Heart left ventricle (tissue), 16 donors: ENCODE measurements around the gene ZNF783. TPM values are rescaled to one million over a fixed set of nuclear protein-coding genes. Genes with fewer than 3 reads are reported as not detected.
"Not testable (repeated sequence)": the region's sequence is repeated elsewhere in the genome, so short reads cannot be mapped to it uniquely, and the experiment has no call there.

Source experiments
- ATAC-seq, 4 donors: fragments of 200-7000 bp; cut with Tn5 transposase; one replicate each; pipeline ENCODE4 v1.9.1; 2020 to 2022; ENCODE audit warnings: moderate library complexity in 4 of 4, mild to moderate bottlenecking in 3 of 4, moderate number of reproducible peaks in 1 of 4
- DNase-seq, 5 donors: peaks; one replicate each; pipeline ENCODE4 v3.0.0-alpha.2; 2020
- H3K27ac ChIP-seq, 12 donors: fragments of 200-600 bp; sonication (generic) in 4 of 12; one replicate each; pipeline versions ENCODE4 v1.5.0 to v1.8.0; 2016 to 2022; ENCODE audit warnings: mild to moderate bottlenecking in 2 of 12
- H3K27me3 ChIP-seq, 9 donors: fragments of 200-600 bp; sonication (generic) in 2 of 9; one replicate each; pipeline versions ENCODE4 v1.5.1 to v1.8.0; 2016 to 2022; ENCODE audit warnings: mild to moderate bottlenecking in 3 of 9
- H3K36me3 ChIP-seq, 9 donors: fragments of 200-600 bp; sonication (generic) in 2 of 9; one replicate each; pipeline versions ENCODE4 v1.5.0 to v1.8.0; 2018 to 2022; ENCODE audit warnings: mild to moderate bottlenecking in 2 of 9
- H3K4me1 ChIP-seq, 12 donors: fragments of 200-600 bp; sonication (generic) in 4 of 12; one replicate each; pipeline versions ENCODE4 v1.5.0 to v1.8.0; 2016 to 2022; ENCODE audit warnings: mild to moderate bottlenecking in 3 of 12
- H3K4me3 ChIP-seq, 12 donors: fragments of 200-600 bp; sonication (generic) in 4 of 12; one replicate each; pipeline versions ENCODE4 v1.5.0 to v1.8.0; 2017 to 2022; ENCODE audit warnings: mild to moderate bottlenecking in 9 of 12, moderate library complexity in 4 of 12
- H3K9me3 ChIP-seq, 12 donors: fragments of 200-600 bp; sonication (generic) in 4 of 12; one replicate each; pipeline versions ENCODE4 v1.5.0 to v1.8.0; 2016 to 2022; ENCODE audit warnings: mild to moderate bottlenecking in 1 of 12
- POLR2A ChIP-seq, 2 donors: fragments of 450-650 bp; IDR thresholded peaks; one replicate each; pipeline ENCODE4 v1.6.1; 2017; ENCODE audit warnings: antibody characterized with exemption in 2 of 2, mild to moderate bottlenecking in 2 of 2, moderate library complexity in 2 of 2
- WGBS, 4 donors: extraction: QIAGEN DNeasy Blood & Tissue Kit in 2 of 4; methylation state at CpG; one replicate each; pipeline versions ENCODE4 v1.1.5 to v1.1.7; 2013 to 2018; 5-methylcytosine and 5-hydroxymethylcytosine counted together
- intact Hi-C, 10 donors: fragments of 100-400 bp; cut with DNase I; formaldehyde crosslinking; loops; one replicate each; pipeline versions ENCODE4 v1.11.1 to v1.14.2; 2022
- polyA plus RNA-seq, 2 donors: library from polyadenylated mRNA; stranded (reverse); fragments of 200-250 nt; gene quantifications; one replicate each; pipeline ENCODE4 v1.2.3, GENCODE V29; 2013
- total RNA-seq, 9 donors: library from RNA; depleted of rRNA in 2 of 9; stranded (reverse); fragments of >200 nt in 2 of 9; fragmentation: NEBNext Ultra II Directional in 3 of 9; extraction: Animal tissue kit (Norgen Biotek cat#: 25700) in 3 of 9; gene quantifications; one replicate each; pipeline versions ENCODE4 v1.1.0 to v1.2.4, GENCODE V29; 2016 to 2023
- TF ChIP-seq, protein P1 (sequence below), 12 donors: fragments of 200-600 bp; sonication (generic) in 4 of 12; IDR thresholded peaks; one replicate each; pipeline versions ENCODE4 v1.5.0 to v1.8.0; 2018 to 2022; ENCODE audit warnings: antibody characterized with exemption in 12 of 12, mild to moderate bottlenecking in 5 of 12
- donor health status: ischemic (EF 13 %, LVEDD 7.1; RV severe dilation, severe dysfunction).
- donor health status: healthy with polysubstance abuse.
- donor health status: DM: no; HTN: yes; CAD: no.
- donor health status: DM: no; HTN: no; CAD: no.
- donor health status: ischemic (EF 25% LVEDD 6.9; RV normal size, moderate dysfunction).
- donor health status: ischemic (EF 25% LVEDD 5.7; RV mildly dilated, moderate dysfunction).
- donor health status: healthy.
- donor health status: DM: yes; HTN: yes; CAD: no.
- donor health status: ischemic (EF 35%, LVEDD 5.7; RV mildly dilated, moderate dysfunction).
- donor health status: nonischemic (EF 11% LVEDD 7.7; RV severe dilation, severe dysfunction).
- donor health status: DM: yes; HTN: yes; CAD: no.
- donor health status: PGD.
- donor health status: ischemic (EF 29% LVEDD 5.4; RV normal size, mild dysfunction).
- donor health status: nonischemic (EF 23%, LVEDD 6.1; RV moderate dilation, normal function).

ZNF783 gene
- total and polyA plus RNA-seq, 11 donors = 2.8 to 9.0 (median 3.3) TPM

DNA sequence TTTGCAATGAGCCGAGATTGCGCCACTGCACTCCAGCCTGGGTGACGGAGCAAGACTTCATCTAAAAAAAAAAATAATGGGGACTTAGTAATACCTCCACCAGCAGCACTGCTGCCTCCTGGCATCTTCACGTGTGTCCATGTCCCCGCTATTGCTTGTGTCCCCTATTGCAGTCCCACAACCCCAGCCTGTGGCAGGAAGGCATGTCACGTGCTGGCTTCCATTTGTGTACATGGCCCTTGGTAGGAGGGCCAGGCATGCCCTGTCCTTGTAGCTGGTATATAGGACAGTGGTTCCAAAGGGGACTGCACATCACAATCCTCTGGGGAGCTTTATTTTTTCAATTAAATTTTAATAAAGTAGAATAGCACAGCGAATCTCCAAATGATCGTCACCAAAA is 5.7 kb downstream of the ZNF783 start:
- Histone ChIP-seq H3K27me3 (no peaks in the 10 kb centered on the region), H3K27ac (no peak overlapping the region), H3K9me3 (no peaks in the 10 kb centered on the region), H3K36me3 (peaks cover 0 to 79% (median 69%) of the 10 kb centered on the region in 9 donors), H3K4me3 (no peak overlapping the region), H3K4me1 (peaks cover 0 to 17% (median 7%) of the 10 kb centered on the region in 12 donors)
- TF ChIP-seq, protein P1, sequence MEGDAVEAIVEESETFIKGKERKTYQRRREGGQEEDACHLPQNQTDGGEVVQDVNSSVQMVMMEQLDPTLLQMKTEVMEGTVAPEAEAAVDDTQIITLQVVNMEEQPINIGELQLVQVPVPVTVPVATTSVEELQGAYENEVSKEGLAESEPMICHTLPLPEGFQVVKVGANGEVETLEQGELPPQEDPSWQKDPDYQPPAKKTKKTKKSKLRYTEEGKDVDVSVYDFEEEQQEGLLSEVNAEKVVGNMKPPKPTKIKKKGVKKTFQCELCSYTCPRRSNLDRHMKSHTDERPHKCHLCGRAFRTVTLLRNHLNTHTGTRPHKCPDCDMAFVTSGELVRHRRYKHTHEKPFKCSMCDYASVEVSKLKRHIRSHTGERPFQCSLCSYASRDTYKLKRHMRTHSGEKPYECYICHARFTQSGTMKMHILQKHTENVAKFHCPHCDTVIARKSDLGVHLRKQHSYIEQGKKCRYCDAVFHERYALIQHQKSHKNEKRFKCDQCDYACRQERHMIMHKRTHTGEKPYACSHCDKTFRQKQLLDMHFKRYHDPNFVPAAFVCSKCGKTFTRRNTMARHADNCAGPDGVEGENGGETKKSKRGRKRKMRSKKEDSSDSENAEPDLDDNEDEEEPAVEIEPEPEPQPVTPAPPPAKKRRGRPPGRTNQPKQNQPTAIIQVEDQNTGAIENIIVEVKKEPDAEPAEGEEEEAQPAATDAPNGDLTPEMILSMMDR (IDR thresholded peaks at IDR 0.05) = no peak
- TF ChIP-seq POLR2A (IDR thresholded peaks at IDR 0.05) = no peak
- no peak for ATAC-seq
- intact Hi-C loops = loop anchor here in 4 of 10 donors (10.0 kb wide), 4 partner anchors 157 to 357 kb away; partner anchors contain the start of gene ZNF746 (in 1 of the 4)
- peak in 1 of 5 donors; percentile 24 for DNase-seq
- WGBS, 4 donors = 97 to 98% (median 97%) methylated on average over 8 of the region's 8 CpGs

DNA sequence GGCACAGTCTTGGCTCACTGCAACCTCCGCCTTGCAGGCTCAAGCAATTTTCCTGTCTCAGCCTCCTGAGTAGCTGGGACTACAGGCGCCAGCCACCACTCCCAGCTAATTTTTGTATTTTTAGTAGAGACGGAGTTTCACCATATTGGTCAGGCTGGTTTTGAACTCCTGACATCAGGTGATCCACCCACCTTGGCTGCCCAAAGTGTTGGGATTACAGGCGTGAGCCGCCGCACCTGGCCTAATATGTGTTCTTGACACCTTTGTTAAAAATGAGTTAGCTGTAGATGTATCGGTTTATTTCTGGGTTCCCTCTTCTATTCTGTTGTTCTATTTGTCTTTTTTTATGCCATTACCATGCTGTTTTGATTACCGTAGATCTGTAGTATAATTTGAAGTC is 12.4 kb downstream of the ZNF783 start:
- not testable (repeated sequence) for DNase-seq
- WGBS, 4 donors = 92 to 99% (median 98%) methylated on average over 8 of the region's 8 CpGs

DNA sequence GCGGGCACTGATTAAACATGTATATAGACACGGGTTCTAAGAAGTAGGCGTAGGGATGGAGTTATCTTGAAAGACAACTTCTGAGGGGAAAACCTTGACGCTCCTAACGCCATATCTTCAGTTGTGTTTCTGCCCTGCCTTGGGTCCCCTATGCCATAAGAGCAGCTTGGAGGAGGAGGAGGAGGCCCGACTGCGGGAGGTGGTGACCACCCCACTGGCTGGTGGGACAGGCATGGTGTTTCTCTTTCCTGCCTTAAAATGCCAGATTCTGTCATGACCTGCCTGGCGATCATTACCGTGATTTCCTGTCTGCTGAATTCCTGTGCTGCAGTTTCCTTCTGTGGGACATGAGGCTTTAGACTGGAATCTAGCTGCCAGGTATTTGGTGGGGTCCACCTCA is 15.9 kb downstream of the ZNF783 start:
- no peaks in the 10 kb centered on the region for H3K27me3 ChIP-seq
- ATAC-seq (no peak), DNase-seq (no peak)
- peaks cover 0 to 11% (median 0%) of the 10 kb centered on the region in 12 donors for H3K9me3 ChIP-seq
- no peak overlapping the region for H3K4me3 ChIP-seq
- no peak for TF ChIP-seq POLR2A (IDR thresholded peaks at IDR 0.05)
- TF ChIP-seq, protein P1 (IDR thresholded peaks at IDR 0.05) = no peak
- intact Hi-C loops = no loop called here
- WGBS, 4 donors = 91 to 97% (median 95%) methylated on average over 9 of the region's 9 CpGs
- no peak overlapping the region for H3K27ac ChIP-seq
- H3K36me3 ChIP-seq = peaks cover 0 to 84% (median 58%) of the 10 kb centered on the region in 9 donors
- H3K4me1 ChIP-seq = no peaks in the 10 kb centered on the region

More for the DNA sequence above, 12.4 kb downstream of the ZNF783 start:
- Histone ChIP-seq H3K9me3 (peaks cover 0 to 11% (median 0%) of the 10 kb centered on the region in 12 donors), H3K36me3 (peaks cover 0 to 89% (median 83%) of the 10 kb centered on the region in 9 donors)
- ATAC-seq, H3K27ac ChIP-seq, H3K4me1 ChIP-seq, H3K27me3 ChIP-seq, intact Hi-C loops, H3K4me3 ChIP-seq: not testable (repeated sequence)

DNA sequence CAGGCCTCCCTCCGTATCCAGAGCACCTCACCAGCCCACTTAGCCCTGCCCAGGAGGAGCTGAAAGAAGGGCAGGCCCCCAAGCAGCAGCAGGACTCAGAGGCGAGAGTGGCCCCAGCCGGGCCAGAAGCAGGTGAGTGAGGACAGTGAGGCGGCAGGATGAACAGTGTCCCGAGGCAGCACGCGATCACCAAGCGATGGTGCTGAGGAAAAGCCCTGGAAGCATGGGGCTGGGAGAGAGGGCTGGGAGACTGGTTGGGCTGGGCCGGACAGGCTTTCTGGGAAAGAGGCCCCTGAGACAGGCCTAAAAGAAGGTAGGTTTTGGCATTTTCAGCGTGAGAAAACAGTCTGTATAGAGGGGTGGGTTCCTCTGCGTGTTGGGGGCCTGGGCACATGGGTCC is 16.4 kb downstream of the ZNF783 start:
- no peak for ATAC-seq
- Histone ChIP-seq H3K4me1 (no peaks in the 10 kb centered on the region), H3K36me3 (peaks cover 0 to 79% (median 52%) of the 10 kb centered on the region in 9 donors), H3K9me3 (peaks cover 0 to 11% (median 0%) of the 10 kb centered on the region in 12 donors), H3K27me3 (no peaks in the 10 kb centered on the region), H3K27ac (no peak overlapping the region), H3K4me3 (no peak overlapping the region)
- WGBS, 4 donors = 94 to 97% (median 94%) methylated on average over 11 of the region's 11 CpGs
- intact Hi-C loops = no loop called here
- TF ChIP-seq, protein P1 (IDR thresholded peaks at IDR 0.05) = no peak
- no peak for TF ChIP-seq POLR2A (IDR thresholded peaks at IDR 0.05)
- peak in 1 of 5 donors; percentile 34 for DNase-seq
